Stimulated activated CD4-positive, alpha-beta T cell treated with anti-CD3 and anti-CD28 coated beads, Interleukin-4, amount 100 ng/mL, for 24 hours (primary cell): ENCODE results near the gene JDP2.
"Not testable (repeated sequence)": the region's sequence is repeated elsewhere in the genome, so short reads cannot be mapped to it uniquely, and the experiment has no call there.

Experiments used
- DNase-seq: peaks from one replicate; pipeline ENCODE4 v3.0.0-alpha.2; 2020

JDP2 gene

DNA sequence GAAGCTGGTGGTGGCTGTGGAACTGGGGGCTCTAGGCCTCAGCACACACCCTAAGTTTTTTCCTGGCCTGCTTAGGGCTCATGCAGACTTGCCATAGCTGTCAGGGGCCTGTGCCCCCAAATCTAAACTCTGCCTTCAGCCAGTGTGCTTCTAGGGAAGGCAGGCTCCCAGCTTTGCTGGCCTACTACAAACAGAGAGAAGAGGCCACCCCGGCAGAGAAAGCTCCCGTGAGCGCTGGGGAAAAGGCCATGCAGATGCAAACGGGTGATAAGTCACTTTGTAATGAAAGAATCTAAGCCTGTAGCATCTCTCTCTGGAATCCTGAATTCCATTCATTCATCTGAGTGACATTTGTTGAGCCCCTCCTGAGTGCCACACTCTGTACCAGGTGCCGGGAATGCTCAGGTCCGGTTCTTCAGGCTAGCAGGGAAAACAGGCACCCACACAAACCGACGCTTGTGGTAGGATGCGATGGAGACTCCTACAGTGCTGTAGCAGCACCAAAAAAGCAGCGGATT is 29.9 kb downstream of the JDP2 start:
- no peak for DNase-seq

DNA sequence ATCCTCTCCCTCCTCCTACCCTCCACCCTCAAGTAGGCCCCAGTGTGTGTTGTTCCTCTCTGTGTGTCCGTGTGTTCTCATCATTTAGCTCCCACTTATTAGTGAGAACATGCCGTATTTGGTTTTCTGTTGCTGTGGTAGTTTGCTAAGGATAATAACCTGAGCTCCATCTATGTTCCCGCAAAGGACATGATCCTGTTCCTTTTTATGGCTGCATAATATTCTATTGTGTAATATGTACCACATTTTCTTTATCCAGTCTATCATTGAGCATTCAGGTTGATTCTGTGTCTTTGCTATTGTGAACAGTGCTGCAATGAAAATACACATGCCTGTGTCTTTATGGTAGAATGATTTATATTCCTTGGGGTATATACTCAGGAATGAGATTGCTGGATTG is 30.5 kb downstream of the JDP2 start:
- no peak for DNase-seq

DNA sequence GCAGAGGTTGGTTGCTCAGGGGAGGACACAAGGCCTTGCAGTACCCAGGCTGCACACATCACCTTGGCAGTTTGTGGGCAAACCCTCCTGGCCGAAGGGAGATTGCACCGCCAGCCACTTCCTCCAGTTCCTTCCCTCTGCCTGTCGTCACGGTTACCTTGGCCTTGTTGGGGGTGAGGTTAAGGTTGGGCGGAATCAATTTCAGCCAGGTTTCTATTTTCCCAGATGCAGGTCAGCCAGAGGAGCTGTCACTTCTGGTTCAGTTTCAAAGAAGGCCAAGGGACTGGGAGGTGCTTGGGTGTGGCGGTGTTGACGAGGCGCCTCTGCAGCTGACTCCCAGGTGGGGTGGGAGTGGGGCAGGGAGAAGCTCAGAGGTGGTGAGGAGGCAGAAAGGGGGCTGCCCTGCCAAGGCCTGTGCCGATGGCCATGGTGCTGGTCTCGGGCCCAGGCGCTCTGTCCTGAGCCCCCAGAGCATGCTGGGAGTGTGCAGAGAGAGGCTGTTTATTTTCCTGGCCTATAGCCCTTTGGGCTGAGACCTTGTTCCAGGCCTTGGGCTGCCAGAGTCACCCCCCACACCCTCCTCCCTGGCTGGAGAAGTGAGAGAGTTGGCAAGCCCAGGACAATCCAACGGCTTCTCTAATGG is 31.4 kb downstream of the JDP2 start:
- no peak for DNase-seq

DNA sequence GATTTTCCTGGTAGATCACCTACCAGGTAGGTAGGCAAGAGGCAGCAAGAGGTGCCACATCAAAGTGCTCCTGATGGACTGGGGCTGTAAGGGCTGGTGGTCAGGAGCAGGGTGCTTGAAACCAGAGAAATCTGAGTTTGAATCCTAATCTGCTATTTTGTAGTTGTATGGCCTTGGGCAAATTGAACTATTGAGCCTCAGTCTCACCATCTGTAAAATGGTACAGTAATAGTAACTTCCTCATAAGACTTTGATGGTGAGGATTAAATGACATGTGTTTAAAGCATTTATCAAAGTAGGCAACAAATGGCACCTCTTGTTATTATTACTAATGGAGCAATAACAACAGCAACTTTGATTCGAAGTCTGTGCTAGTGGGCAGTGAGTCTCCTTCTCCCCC is 32.0 kb downstream of the JDP2 start:
- no peak for DNase-seq

DNA sequence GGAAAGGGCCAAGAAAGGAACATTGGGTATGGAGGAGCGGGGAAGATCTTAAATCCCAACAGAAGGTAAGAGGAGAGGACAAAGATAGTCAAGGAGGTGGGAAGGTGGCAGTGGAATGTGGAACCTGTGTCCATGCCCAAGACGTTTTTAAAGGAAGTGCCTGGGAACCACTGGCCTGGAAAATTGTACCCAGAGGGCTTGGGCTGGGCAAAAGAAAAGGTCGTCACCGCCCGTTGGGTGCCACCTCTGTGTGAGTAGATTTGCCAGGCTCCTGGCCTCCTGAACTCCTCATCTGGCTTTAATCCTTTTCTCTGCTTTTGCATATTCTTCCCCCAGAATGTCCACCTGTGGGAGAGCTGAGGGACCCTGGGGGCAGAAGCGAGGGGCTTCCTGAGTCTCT is 32.6 kb downstream of the JDP2 start:
- DNase-seq: no peak

DNA sequence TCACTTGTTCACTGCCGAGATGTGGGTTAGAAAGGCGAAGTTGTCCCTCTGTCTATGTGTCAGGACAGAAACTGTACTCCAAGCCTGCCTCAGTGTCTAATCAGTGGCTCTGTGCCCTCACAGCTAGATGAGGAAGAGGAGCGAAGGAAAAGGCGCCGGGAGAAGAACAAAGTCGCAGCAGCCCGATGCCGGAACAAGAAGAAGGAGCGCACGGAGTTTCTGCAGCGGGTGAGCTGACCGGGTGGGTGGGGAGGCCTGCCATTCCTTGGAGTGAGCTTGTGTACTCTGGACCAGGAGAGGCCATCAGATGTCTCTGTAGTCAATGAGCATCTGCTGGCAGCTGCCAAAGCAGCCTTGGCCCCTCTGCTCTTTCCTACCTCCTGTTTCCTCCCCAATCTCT is 33.5 kb downstream of the JDP2 start:
- DNase-seq: no peak

DNA sequence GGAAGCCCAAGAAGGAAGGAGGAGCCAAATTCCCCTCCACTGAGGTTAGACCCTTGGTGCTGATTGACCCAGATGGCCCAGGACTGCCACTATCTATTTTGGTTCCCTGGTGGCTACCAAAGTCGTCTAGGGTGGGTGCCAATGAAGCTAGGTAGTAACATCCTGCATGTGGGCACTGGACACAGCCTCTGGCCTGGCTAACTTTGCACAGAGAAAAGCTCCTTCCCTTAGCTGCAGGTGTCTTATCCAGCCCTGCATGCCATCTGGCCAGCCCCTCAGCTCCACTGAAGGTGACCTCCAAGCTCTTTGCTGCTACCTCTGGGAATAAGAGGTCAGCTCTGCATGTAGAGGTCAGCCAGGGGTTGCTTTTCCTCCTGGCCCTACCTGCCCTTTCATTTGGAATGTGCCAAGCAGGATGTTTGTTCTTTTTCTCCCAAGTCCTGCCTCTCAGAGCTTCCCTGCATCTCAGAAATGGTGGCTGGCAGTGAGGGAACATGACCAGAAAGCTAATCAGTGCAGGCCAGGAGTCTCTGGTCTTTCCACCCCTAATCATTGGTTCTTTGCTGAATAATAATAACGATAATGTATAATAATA is 34.0 kb downstream of the JDP2 start:
- no peak for DNase-seq

DNA sequence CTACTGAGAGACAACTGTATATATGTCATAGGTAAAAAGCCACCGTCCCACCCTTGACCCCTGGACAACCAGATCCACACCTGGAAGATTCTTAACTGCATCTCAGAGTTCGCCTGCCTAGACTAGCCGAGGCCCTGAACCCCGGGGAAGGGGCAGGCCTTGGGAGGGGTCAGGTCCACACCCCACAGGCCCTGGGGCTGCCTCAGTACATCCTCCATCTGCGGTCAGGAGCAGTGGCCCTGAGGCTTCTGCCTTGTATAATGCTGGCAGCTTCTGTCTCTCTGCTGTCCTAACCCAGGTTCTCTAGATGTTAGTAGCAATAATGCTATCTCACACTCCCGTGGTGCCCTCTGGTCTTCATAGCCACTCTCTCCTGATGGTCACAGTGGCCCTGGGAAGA is 36.8 kb downstream of the JDP2 start:
- no peak for DNase-seq

DNA sequence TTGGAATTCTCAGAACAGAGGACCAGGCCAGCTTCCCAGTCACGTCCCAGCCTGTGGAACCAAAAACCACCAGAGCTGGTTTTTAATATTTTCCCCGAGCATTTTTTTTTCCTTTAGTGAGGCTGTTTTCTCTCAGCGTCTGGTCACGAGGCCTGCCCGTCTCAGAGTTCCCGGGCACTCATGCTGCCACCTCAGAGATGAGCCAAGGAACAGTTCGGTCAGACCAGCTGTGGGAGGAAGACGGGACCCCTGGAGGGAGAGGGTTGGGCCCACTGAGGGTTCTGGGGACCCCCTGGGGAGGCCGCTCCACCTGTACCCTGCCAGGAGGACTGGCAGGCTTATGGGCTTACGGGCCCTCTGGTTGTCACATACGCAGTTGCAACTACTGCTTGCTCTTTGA is 39.9 kb downstream of the JDP2 start:
- no peak for DNase-seq

DNA sequence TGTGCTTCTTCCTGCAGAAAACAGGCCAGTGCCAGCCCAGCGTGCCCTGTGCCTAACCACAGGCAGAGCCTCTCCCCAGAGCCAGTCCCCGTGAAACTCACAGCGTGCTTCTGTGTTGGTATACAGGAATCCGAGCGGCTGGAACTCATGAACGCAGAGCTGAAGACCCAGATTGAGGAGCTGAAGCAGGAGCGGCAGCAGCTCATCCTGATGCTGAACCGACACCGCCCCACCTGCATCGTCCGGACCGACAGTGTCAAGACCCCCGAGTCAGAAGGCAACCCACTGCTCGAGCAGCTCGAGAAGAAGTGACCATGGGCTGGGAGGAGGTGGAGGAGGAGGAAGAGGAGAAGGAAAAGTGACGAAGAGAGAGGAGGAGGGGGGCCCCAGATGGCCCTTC is 41.3 kb downstream of the JDP2 start:
- no peak for DNase-seq

DNA sequence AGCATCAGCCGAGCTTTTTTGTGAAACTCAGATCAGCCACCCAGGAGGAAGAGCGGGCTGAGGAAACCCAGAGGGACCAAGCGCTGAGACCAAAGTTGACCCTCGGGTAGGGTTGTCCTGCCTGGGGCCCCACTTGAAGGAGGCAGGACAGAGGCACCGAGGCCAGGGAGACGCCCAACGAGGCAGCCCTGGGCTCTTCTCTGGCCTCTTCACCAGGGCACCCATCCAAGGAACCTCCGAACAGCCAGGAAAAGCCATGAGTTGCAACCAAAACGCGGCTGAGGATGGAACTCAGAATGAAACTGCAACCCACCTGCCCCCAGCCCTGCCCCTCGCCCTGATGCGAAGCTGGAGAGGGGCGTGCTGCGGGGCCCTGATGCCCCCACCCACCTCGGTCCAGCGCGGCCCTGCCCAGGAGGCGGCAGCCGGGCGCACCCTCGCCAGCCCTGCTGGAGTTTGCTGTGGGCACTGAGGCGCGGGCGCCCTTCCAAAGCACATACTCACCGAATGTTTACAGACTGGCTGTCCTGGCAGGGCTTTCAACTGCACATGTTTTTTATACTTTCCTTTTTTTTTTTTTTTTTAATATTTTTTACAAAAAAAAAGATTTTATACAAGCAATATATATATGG is 41.9 kb downstream of the JDP2 start:
- no peak for DNase-seq

DNA sequence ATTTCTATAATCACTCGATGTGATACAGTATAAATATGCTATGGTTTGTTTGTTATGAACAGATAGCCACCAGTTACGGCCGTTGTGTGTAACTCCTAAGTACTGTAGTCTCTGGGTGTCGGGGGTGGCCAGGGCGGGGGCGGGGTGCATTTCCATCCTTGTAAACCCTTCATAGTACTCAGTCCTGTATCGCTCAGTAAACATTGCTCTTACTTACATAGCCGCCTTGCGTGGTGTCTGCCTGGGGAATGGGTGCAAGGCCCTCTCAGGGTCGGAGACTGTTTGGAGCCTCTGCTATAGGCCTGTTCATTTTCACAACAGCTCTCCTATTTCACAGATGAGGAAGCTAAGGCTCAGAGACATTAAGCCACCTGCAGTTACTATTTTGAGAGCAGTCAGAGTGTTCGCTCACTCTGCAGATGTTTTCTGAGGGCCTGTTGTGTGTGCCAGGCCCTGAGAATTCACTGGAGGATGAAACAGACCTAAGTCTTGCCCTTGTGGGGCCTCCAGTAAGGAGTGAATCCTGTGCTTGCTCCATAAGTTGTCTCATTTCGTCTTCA is 42.5 kb downstream of the JDP2 start:
- no peak for DNase-seq

DNA sequence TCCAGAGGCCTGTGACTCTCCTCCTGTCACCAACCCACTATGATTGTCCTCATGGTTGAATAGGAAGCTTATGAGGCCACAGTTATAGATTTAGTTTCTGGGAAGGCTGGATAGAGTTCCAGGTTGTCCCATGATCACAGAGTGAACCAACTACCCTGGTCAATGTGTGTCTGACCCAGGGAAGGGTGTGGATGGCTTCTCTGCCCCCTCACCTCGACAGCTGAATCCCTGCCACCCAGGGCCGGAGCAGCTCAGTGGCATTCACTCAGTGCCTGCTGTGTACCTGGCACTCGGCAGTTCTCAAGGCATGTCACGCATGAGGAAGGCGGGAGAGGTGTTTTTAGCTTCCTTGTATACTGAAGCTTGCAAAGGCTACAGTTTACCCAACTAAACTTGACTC is 43.2 kb downstream of the JDP2 start:
- no peak for DNase-seq

DNA sequence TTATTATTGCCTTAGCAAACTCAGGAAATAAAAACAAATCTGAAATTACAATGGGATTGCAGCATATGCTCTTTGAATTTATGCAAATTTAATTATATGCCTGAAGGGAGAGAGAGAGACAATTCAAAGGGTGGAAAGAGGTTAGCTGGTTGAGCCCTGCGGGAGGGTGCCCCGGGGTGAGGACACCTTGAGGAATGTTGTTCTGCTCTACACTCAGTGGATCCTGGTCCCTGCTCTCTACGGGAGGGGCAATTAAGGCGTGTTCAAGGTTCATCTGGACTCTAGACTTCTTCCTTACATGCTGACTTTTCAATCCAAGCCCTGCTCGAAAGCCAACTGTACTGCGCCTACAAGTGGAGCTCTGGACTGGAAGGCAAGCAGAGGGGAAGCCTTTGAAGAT is 46.3 kb downstream of the JDP2 start:
- DNase-seq: not testable (repeated sequence)

DNA sequence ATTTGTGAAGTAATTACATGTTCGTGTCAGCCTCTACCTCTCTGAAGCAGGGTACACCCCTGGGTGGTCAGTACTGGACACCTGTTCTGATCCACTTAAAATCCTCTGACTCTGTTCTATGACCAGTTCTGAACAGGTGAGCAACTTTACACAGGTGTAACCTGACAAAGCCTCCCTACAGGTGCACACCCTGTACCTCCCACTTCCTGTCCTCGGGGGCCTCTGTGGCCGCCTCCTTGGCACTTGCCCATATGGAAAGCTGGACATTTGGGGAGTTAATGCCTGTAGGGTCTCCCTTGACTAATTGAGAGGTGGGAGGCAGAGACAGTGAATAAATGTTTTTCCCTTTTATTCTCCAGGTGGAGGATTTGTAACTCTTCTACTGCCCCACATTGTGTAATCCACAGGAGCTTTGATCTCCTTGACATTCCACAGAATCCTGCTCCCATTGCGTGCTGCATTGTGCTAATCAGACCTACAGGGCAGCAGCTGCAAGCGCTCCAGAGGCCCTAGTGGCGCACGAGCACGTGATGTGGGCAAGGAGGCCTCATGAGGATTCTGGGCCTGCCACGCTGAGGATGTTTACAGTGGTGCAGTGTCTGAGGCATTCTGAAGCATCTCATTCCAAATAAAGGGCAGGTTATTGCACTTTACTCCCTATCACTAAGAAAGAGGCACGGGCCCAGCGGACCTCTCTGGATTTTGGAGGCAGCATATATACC is 48.6 kb downstream of the JDP2 start:
- no peak for DNase-seq

DNA sequence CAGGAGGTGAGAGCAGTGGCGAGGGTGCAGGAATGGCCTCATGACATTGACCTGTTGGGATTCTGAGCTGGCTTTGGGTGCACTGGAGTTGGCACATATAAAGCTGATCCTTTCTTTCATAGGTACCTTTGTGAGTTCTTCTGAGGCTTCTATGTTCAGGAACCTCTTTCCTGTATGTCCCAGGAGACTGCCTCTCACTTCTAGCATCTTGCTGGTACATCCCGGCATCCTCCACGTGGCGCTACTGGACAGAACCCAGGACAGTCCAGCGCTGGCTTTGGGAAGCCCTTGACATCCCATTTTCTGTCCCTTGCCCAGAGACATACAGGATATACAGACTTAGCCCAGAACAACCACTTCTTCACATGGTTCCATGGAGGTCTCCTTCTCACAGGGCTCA is 50.1 kb downstream of the JDP2 start:
- DNase-seq: no peak

DNA sequence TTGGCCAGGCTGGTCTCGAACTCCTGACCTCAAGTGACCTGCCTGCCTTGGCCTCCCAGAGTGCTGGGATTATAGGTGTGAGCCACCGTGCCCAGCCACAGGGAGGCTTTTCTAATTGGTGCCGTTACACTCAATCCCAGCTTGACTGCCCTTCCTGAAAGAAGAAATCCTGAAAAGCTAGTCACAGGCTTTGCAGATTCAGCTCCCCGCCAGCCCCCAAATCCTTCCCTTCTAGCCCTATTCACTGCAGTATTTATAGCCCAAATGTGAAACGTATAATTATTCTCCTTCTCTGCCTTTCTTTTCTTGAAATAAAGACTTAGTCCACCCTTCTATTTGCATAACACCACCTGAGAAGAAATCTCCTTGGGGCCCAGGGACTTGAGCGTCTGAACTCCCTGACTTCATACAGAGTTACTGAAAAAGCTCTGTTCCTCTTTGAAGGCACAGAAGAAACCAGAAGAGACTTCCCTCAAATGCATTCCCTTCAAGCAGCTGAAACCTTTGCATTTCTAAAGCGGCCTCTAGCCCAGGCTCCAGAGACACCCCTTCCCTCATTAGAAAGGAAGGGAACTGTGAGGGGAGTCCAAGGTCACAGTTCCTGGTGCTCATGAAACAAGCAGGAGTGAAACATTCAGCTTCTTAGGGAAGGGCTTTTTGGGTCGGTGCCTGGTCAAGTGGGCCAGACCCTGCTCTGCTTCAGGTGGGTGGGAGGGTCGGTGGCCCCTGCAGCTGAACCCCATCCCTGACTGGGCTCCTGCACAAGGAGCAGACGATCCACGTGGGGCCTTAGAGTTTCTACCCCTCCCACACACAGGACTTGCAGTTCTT is 52.2 kb downstream of the JDP2 start:
- no peak for DNase-seq

DNA sequence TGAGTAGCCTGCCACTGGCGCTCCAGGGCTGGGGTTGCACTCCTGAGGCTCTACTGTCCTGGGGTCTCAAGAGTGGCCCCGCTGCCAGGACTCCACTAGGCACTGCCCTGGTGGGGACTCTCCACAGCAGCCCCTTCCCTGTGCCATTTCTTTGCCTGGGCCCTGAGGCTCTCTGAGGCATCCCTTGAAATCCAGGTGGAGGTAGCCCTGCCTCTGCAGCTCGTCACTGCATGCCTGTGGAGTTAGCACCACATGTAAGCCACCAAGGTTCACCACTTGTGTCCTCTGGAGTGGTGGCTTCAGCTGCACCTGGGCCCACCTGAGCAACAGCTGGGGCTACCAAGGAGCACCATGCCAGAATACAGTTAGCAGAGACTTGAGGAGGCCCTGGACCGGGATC is 54.5 kb downstream of the JDP2 start:
- DNase-seq: no peak

DNA sequence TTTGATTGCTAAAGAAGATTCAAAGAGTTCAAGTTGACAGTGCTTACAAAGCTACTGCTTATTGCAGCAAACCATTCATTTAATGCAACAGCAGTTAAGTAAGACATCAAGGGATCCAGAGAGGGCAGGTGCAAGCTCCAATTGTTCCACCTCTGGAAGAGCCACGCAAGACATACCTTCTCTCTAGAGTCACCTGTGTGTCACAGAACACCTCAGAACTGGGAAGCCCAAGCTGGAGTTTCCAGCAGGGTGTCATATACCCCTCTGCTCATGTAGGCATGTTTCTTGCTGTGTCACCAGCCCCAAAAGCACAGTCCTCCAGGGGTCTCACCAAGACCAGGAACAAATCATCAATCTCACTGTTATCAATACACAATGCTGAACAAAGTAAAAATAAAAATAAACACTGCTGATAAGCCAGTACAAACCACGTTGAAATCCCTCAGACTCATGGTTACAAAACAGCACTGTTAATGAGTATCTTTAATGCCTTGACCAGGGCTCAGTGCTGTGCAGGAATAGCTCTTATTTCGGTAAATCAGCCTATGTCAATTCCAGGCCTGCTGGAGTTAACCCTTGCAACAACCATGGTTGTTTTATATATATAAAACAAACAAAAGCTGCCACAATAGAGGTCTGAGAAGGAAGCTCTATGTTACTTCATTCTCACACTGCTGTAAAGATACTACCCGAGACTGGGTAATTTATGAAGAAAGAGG is 57.0 kb downstream of the JDP2 start:
- no peak for DNase-seq

DNA sequence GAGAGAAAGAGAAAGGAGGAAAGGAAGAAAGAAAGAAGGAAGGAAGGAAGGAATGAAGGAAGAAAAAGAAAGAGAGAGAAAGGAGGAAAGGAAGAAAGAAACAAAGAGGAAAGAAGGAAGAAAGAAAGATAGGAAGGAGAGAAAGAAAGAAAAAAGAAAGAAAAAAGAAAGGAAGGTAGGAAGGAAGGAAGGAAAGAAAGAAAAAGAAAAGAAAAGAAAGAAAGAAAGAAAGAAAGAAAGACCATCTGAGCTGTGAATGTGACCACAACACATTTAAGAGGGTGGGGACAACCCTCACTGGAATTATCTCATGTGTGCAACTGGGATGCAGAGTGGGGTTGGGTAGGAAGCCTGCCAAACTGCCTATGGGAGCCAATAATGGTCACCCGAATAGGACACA is 58.5 kb downstream of the JDP2 start:
- DNase-seq: no peak

DNA sequence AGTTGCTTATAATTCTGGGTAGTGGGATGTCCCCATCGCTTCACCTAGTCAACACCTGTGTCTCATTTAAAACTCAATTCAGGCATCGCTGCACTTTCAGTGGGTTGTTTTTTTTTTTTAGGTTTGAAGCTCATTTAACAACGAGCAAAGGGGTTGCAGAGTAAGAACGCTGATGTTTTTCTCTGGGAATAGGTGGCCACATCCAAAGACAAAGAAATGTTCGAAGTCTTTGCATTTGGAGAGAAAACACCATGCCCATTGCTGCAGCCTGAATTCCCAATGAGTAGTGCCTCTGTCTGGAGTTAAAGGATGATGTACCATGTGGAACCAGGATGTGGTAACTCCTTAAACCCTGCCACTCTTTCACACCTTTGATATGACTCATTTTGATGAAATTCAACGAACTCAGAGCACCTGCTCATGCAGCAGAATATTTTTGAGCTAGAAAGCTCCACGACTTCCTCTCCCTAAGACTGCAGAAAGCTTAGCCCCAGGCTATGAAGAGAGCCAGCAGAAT is 59.4 kb downstream of the JDP2 start:
- peak; percentile 16 for DNase-seq

DNA sequence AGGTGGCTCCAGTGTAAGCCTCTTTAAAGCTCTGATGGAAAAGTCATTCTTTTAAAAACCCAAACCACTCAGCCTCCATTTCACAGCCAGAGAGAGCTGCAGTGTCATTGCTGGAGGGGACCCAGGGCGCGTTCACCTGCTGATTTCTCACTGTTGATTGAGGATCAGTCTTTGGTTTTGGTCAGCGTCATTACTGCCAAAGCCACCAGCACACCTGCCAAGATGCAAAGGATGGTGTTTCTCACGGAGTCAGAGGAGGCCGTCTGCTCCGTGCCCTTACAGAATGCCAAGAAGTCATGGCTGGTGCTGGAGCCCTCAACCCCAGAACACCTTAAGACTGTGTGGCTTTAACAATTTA is 61.6 kb downstream of the JDP2 start:
- DNase-seq: no peak
